ENCODE measurements around the gene TRIM51.
A peak's percentile ranks its signal among the peaks of the same experiment; 100 is the strongest.

TRIM51 gene

GRCh38 chr11:55895216-55895615, 12.1 kb downstream of the TRIM51 start:
- peak; percentile 13 for DNase-seq (ENCODE audit: low read depth)
- TF ChIP-seq MYC (IDR thresholded peaks at IDR 0.05; ENCODE audit: low read depth, low read length): no peak
- TF ChIP-seq CTCF (IDR thresholded peaks at IDR 0.05; ENCODE audit: low read depth, low read length): peak; percentile 41
- no peak for TF ChIP-seq POLR2A (IDR thresholded peaks at IDR 0.05; ENCODE audit: extremely low read depth, insufficient read length)
- TF ChIP-seq MAX (IDR thresholded peaks at IDR 0.05; ENCODE audit: low read depth, low read length): no peak
- no peak overlapping the region for H3K4me3 ChIP-seq (ENCODE audit: low read depth, low read length)

GRCh38 chr11:55902308-55902707, 19.2 kb downstream of the TRIM51 start:
- no peak for TF ChIP-seq MYC (IDR thresholded peaks at IDR 0.05; ENCODE audit: low read depth, low read length)
- TF ChIP-seq MAX (IDR thresholded peaks at IDR 0.05; ENCODE audit: low read depth, low read length): no peak
- TF ChIP-seq CTCF (IDR thresholded peaks at IDR 0.05; ENCODE audit: low read depth, low read length): no peak
- TF ChIP-seq POLR2A (IDR thresholded peaks at IDR 0.05; ENCODE audit: extremely low read depth, insufficient read length): no peak
- DNase-seq (ENCODE audit: low read depth): no peak
- H3K4me3 ChIP-seq (ENCODE audit: low read depth, low read length): no peak overlapping the region

GRCh38 chr11:55914482-55914881, 31.4 kb downstream of the TRIM51 start, which contains the start of gene OR5W2:
Gene OR5W2 (minus strand): TSS chr11:55914582. CDS start chr11:55914582, 0 bp downstream.
- DNase-seq (ENCODE audit: low read depth): no peak
- no peak within 1 kb of the TSS for H3K4me3 ChIP-seq (ENCODE audit: low read depth, low read length)
- no peak for TF ChIP-seq MAX (IDR thresholded peaks at IDR 0.05; ENCODE audit: low read depth, low read length)
- TF ChIP-seq MYC (IDR thresholded peaks at IDR 0.05; ENCODE audit: low read depth, low read length): no peak
- TF ChIP-seq POLR2A (IDR thresholded peaks at IDR 0.05; ENCODE audit: extremely low read depth, insufficient read length): no peak
- no peak for TF ChIP-seq CTCF (IDR thresholded peaks at IDR 0.05; ENCODE audit: low read depth, low read length)

GRCh38 chr11:55920537-55920936, 37.4 kb downstream of the TRIM51 start:
- no peak for DNase-seq (ENCODE audit: low read depth)
- no peak overlapping the region for H3K4me3 ChIP-seq (ENCODE audit: low read depth, low read length)
- TF ChIP-seq MAX (IDR thresholded peaks at IDR 0.05; ENCODE audit: low read depth, low read length): no peak

- H3K4me3 ChIP-seq (ENCODE audit: low read depth, low read length): no peak within 1 kb of the TSS
- DNase-seq (ENCODE audit: low read depth): no peak
- no peak for TF ChIP-seq POLR2A (IDR thresholded peaks at IDR 0.05; ENCODE audit: extremely low read depth, insufficient read length)
- TF ChIP-seq CTCF (IDR thresholded peaks at IDR 0.05; ENCODE audit: low read depth, low read length): no peak
- TF ChIP-seq MYC (IDR thresholded peaks at IDR 0.05; ENCODE audit: low read depth, low read length): no peak
- no peak for TF ChIP-seq MAX (IDR thresholded peaks at IDR 0.05; ENCODE audit: low read depth, low read length)
Observed at GRCh38 chr11:55936300-55936699, 53.2 kb downstream of the TRIM51 start, which contains the start of gene OR5I1. Gene OR5I1 (minus strand): TSS chr11:55936400. CDS start chr11:55936400, 0 bp downstream.

Measured in NB4 (cell line).